Fibroblast of the aortic adventitia (primary cell): ENCODE measurements around the gene CPLX1. TPM values are rescaled to one million over a fixed set of nuclear protein-coding genes. Genes with fewer than 3 reads are reported as not detected.

Experiments
- DNase-seq: peaks from one replicate; pipeline ENCODE4 v3.0.0-alpha.2; 2010; ENCODE audit warnings: low read depth
- H3K4me3 ChIP-seq: 2 replicates; pipeline ENCODE4 v1.5.1; 2011; ENCODE audit warnings: low read depth, mild to moderate bottlenecking, control low read depth, low read length, moderate library complexity
- CTCF ChIP-seq: IDR thresholded peaks from 2 replicates; pipeline ENCODE4 v1.5.1; 2011; ENCODE audit warnings: mild to moderate bottlenecking, low read length, control low read depth, inconsistent platforms; ENCODE audit not compliant: insufficient read depth
- total RNA-seq: library from RNA; depleted of rRNA; stranded (reverse); fragments of >200 nt; gene quantifications from 2 replicates; pipeline ENCODE4 v1.2.3, GENCODE V29; 2012; ENCODE audit warnings: low replicate concordance

The CPLX1 gene
- total RNA-seq, 1 donor, result not detected

DNA sequence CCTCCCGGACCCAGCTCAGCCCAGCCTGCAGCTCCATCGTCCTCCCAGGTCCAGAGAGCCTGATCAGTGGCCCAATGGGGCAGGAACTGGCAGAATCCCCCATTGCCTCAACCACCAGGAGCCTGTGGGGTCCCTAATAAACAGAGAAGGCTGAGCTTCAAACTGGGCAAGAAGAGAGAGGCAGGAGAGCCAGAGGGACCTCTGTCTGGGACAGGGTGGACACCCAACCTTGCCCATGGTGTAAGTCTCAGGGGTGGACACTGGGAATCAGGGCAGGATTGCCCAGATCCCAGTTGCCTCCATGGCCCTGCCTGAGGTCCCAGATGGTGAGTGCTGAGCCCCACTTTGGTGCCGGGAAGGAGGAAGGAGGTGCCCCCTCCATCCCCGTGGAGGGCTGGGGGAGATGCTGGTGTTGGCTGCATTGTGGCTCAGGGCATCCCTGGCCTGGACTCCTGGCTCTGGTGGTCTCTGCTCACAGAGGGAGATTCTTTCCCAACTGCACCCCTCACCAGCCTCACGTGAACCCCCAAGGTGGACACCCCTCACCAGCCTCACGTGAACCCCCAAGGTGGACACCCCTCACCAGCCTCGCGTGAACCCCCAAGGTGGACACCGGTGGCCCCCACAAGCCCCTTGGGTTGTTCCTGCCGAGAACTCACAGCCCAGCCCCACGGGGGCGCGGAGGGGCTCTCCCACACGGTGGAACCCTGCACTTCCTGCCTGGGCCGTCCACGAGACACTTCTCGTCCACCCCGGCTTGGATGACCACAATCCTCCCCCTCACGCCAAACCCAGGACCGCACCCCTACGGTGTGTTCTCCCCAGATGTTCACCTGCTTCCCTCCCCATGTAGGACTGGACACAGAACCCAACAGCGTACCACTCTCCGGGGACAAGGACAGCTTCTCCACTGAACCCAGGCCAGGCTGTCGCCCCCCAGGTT, 5.4 kb downstream of the CPLX1 start:
- no peak for TF ChIP-seq CTCF
- H3K4me3 ChIP-seq, result no peak overlapping the region
- no peak for DNase-seq

- H3K4me3 ChIP-seq, result no peak overlapping the region
- no peak for TF ChIP-seq CTCF
- DNase-seq, result no peak
These were observed 6.3 kb downstream of the CPLX1 start for GRCh38 chr4:819401-820229.

- H3K4me3 ChIP-seq, result no peak overlapping the region
- no peak for DNase-seq
- TF ChIP-seq CTCF, result no peak
These were observed 7.6 kb downstream of the CPLX1 start for GRCh38 chr4:818106-818921.

- no peak for TF ChIP-seq CTCF
- no peak overlapping the region for H3K4me3 ChIP-seq
- DNase-seq, result no peak
These were observed 10.3 kb downstream of the CPLX1 start for GRCh38 chr4:815464-816146.

DNA sequence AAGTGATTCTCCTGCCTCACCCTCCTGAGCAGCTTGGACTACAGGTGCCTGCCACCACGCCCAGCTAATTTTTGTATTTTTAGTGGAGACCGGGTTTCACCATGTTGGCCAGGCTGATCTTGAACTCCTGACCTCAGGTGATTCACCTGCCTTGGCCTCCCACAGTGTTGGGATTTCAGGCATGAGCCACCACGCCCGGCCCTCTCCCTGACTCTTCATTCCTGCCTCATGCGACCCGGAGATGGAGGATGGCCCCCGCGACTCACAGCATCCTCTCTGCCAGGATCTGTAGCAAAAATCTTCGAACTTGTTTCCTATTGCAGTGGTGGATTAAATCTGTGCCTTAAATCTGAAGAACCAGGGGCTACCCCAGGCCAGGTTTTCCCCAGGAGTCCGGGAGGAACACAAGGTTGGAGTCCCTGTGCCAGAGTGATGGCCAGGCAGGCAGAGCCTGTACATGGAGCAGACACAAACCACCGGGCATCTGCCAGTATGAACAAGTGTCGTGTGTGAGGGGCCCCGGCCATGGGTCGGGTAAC, 11.5 kb downstream of the CPLX1 start:
- H3K4me3 ChIP-seq, result no peak overlapping the region
- TF ChIP-seq CTCF, result no peak
- DNase-seq, result no peak

DNA sequence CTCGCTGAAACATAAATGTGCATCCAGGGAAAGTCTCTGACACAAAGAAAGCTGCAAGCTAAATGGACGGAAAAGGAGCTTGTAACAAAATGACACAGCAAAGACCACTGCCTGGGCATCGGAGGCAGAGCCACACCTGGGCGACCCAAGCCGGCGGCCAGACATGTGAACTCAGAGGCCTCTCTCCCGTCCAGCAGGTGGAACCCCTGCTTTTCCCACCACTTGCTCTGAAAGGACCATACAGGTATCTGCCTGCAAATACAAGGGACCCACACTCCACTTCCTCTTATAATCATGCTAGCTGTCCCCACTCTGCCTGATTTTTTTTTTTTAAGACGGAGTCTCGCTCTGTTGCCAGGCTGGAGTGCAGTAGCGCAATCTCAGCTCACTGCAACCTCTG, 12.0 kb downstream of the CPLX1 start:
- DNase-seq, result no peak
- H3K4me3 ChIP-seq, result no peak overlapping the region
- TF ChIP-seq CTCF, result no peak
